K562 (cell line): Measurements from ENCODE around the gene PCCB. TPM values are rescaled to one million over a fixed set of nuclear protein-coding genes. Genes with fewer than 3 reads are reported as not detected.

ENCODE experiments used
- ATAC-seq: fragments of 200-7000 bp; cut with Tn5 transposase; 3 replicates; pipeline ENCODE4 v1.9.1; 2020; ENCODE audit warnings: moderate library complexity
- BruUV-seq: library from RNA; stranded (reverse); fragments of 400-500 nt; replicated peaks from 2 replicates; lab custom pipeline; 2021; lab: Mats Ljungman, UMichigan
- CTCF ChIA-PET: fragments of 300-600 bp; formaldehyde crosslinking; extraction: SDS; loops from one replicate; lab custom pipeline; 2021; ENCODE audit warnings: low intra/inter-chr PET ratio; lab: Yijun Ruan, JAX
- POLR2A ChIA-PET: fragments of 300-600, 350-650 bp; sonication (Branson Sonifier 250); formaldehyde crosslinking; extraction: SDS; loops from one replicate; lab custom pipeline; 2021; ENCODE audit warnings: antibody characterized with exemption, inconsistent platforms; lab: Yijun Ruan, JAX
- DNase-seq, 4 experiments: peaks; one replicate each; pipeline versions ENCODE4 v3.0.0 to v3.0.0-alpha.2; 2011 to 2018; ENCODE audit warnings: low spot score in 3 of 4, mixed read lengths in 3 of 4; ENCODE audit errors: extremely low read depth in 1 of 4
- FAIRE-seq: peaks from 2 replicates; lab custom pipeline; 2011; peaks lifted over from hg19 to GRCh38; lab: Jason Lieb, UNC
- H2AFZ ChIP-seq: 2 replicates; pipeline ENCODE4 v1.6.0; 2011; ENCODE audit warnings: low read depth, low read length, control low read depth, inconsistent platforms
- H3K27ac ChIP-seq: fragments of 200-600 bp; 3 replicates; pipeline ENCODE4 v1.8.0; 2011; ENCODE audit warnings: low read depth, mild to moderate bottlenecking, control low read depth, inconsistent platforms, low read length, moderate library complexity, mixed read lengths; ENCODE audit errors: extremely low read depth
- H3K27me3 ChIP-seq, 2 experiments: fragments of 300-600 bp in 1 of 2; 2 replicates in 1 of 2; 3 replicates in 1 of 2; pipeline versions ENCODE4 v1.6.0 to v1.8.0; 2011; ENCODE audit warnings: inconsistent platforms in 2 of 2, low read length in 2 of 2, mild to moderate bottlenecking in 1 of 2, mixed read lengths in 1 of 2, moderate library complexity in 1 of 2; ENCODE audit not compliant: control insufficient read depth in 2 of 2, insufficient read depth in 2 of 2
- H3K36me3 ChIP-seq: fragments of 300-600 bp; 3 replicates; pipeline ENCODE4 v1.8.0; 2011; ENCODE audit warnings: mild to moderate bottlenecking, low read length, inconsistent platforms; ENCODE audit not compliant: control insufficient read depth, insufficient read depth
- H3K4me1 ChIP-seq, 2 experiments: fragments of 200-600 bp in 1 of 2; replicated peaks in 1 of 2; 2 replicates in 1 of 2; 3 replicates in 1 of 2; pipeline versions ENCODE4 v1.5.1 to v1.8.0; 2011; ENCODE audit warnings: inconsistent platforms in 2 of 2, low read length in 2 of 2, mild to moderate bottlenecking in 1 of 2, mixed read lengths in 1 of 2, moderate library complexity in 1 of 2; ENCODE audit not compliant: control insufficient read depth in 2 of 2, insufficient read depth in 2 of 2
- H3K4me2 ChIP-seq: 2 replicates; pipeline ENCODE4 v1.6.1; 2011; ENCODE audit warnings: low read length, control low read depth, inconsistent platforms, mixed read lengths; ENCODE audit not compliant: insufficient read depth
- H3K4me3 ChIP-seq: fragments of 200-600 bp; sonication (generic), shearing (Covaris generic); 2 replicates; pipeline ENCODE4 v1.5.1; 2016; ENCODE audit warnings: control low read depth, inconsistent platforms
- H3K79me2 ChIP-seq: fragments of 200-600 bp; 3 replicates; pipeline ENCODE4 v1.8.0; 2011; ENCODE audit warnings: low read length, inconsistent platforms; ENCODE audit not compliant: control insufficient read depth, insufficient read depth
- H3K9ac ChIP-seq, 2 experiments: 2 replicates each; pipeline versions ENCODE4 v1.6.0 to v1.6.1; 2011; ENCODE audit warnings: low read depth in 2 of 2, low read length in 2 of 2, control low read depth in 1 of 2, inconsistent platforms in 1 of 2, mild to moderate bottlenecking in 1 of 2, mixed read lengths in 1 of 2; ENCODE audit not compliant: insufficient read depth in 1 of 2
- H3K9me1 ChIP-seq: one replicate; pipeline ENCODE4 v1.6.0; 2011; ENCODE audit warnings: inconsistent platforms, mild to moderate bottlenecking, low read length, moderate library complexity; ENCODE audit not compliant: control insufficient read depth, insufficient read depth
- H3K9me3 ChIP-seq: replicated peaks from 2 replicates; pipeline ENCODE4 v1.5.1; 2011; ENCODE audit warnings: low read depth, low read length, inconsistent platforms; ENCODE audit not compliant: control insufficient read depth, insufficient read depth
- H4K20me1 ChIP-seq: replicated peaks from 2 replicates; pipeline ENCODE4 v1.6.1; 2011; ENCODE audit warnings: low read length, inconsistent platforms, mixed read lengths; ENCODE audit not compliant: control insufficient read depth, insufficient read depth
- ARID2 ChIP-seq: fragments of 450-650 bp; IDR thresholded peaks from 2 replicates; pipeline ENCODE4 v1.6.1; 2017; ENCODE audit warnings: antibody characterized with exemption, mild to moderate bottlenecking
- ATF7 ChIP-seq: fragments of 450-650 bp; IDR thresholded peaks from 2 replicates; pipeline ENCODE4 v1.7.1; 2014; ENCODE audit warnings: mild to moderate bottlenecking, moderate library complexity
- FOXA1 ChIP-seq: fragments of 450-650 bp; IDR thresholded peaks from 2 replicates; pipeline ENCODE4 v1.6.1; 2016; ENCODE audit warnings: mild to moderate bottlenecking, borderline replicate concordance
- JUNB ChIP-seq: fragments of 450-650 bp; formaldehyde crosslinking; conservative IDR thresholded peaks from 2 replicates; pipeline ENCODE4 v1.4.0; 2020; ENCODE audit warnings: mild to moderate bottlenecking
- MEF2D ChIP-seq: conservative IDR thresholded peaks from 2 replicates; pipeline ENCODE4 v1.6.1; 2016; ENCODE audit warnings: low read depth, missing genetic modification characterization, missing compliant biosample characterization
- NCOA1 ChIP-seq: fragments of 450-650 bp; IDR thresholded peaks from 2 replicates; pipeline ENCODE4 v1.6.1; 2016; ENCODE audit warnings: low read depth
- NFYB ChIP-seq: IDR thresholded peaks from 2 replicates; pipeline ENCODE4 v1.6.1; 2011; ENCODE audit warnings: mild to moderate bottlenecking, moderate library complexity; ENCODE audit not compliant: insufficient read length; ENCODE audit errors: extremely low read depth
- PATZ1 ChIP-seq: fragments of 250-450 bp; sonication (Bioruptor Pico); IDR thresholded peaks from 2 replicates; pipeline ENCODE4 v1.5.0; 2020; ENCODE audit warnings: mild to moderate bottlenecking, borderline replicate concordance
- PCBP1 ChIP-seq: fragments of 200-400 bp; formaldehyde crosslinking; IDR thresholded peaks from 2 replicates; pipeline ENCODE4 v1.6.1; 2018; ENCODE audit warnings: mild to moderate bottlenecking, low read depth, low read length; ENCODE audit not compliant: poor library complexity, severe bottlenecking
- RBFOX2 ChIP-seq: fragments of 200-400 bp; formaldehyde crosslinking; IDR thresholded peaks from 2 replicates; pipeline ENCODE4 v1.6.1; 2017; ENCODE audit warnings: low read depth, mild to moderate bottlenecking, low read length, moderate library complexity
- SIN3B ChIP-seq: fragments of 450-650 bp; IDR thresholded peaks from 2 replicates; pipeline ENCODE4 v1.6.1; 2017; ENCODE audit warnings: low read depth, mild to moderate bottlenecking, moderate library complexity
- SMARCB1 ChIP-seq: IDR thresholded peaks from 2 replicates; pipeline ENCODE4 v1.6.1; 2011; ENCODE audit warnings: improper control_type of control experiment, low read depth; ENCODE audit not compliant: insufficient read length
- ZNF445 ChIP-seq: fragments of 250-450 bp; sonication (Bioruptor Pico); IDR thresholded peaks from 2 replicates; pipeline ENCODE4 v1.4.0; 2020; ENCODE audit warnings: low read depth, mild to moderate bottlenecking, moderate library complexity
- ZNF75A ChIP-seq: fragments of 450-650 bp; formaldehyde crosslinking; IDR thresholded peaks from 2 replicates; pipeline ENCODE4 v1.4.0; 2020; ENCODE audit warnings: mild to moderate bottlenecking
- ZNF785 ChIP-seq: fragments of 250-450 bp; sonication (Bioruptor Pico); IDR thresholded peaks from 2 replicates; pipeline ENCODE4 v1.4.0; 2020; ENCODE audit warnings: mild to moderate bottlenecking
- WGBS: fragments of 100-300 bp; shearing (Covaris generic); methylation state at CpG from one replicate; pipeline ENCODE4 v1.1.6; 2016; ENCODE audit warnings: low coverage, mixed read lengths; ENCODE audit not compliant: insufficient coverage; ENCODE audit errors: missing lambda C conversion rate; 5-methylcytosine and 5-hydroxymethylcytosine counted together
- in situ Hi-C: fragments of 300-500 bp; cut with MboI; formaldehyde crosslinking; loops from 4 replicates; pipeline ENCODE4 v1.15.0; 2018; ENCODE audit warnings: inconsistent platforms, mixed read lengths
- intact Hi-C: fragments of 100-400 bp; cut with micrococcal nuclease; formaldehyde crosslinking; loops from 2 replicates; pipeline ENCODE4 v1.14.2; 2022
- polyA plus RNA-seq, 8 experiments: library from polyadenylated mRNA; depleted of rRNA in 4 of 8; stranded (reverse) in 5 of 8; unstranded in 3 of 8; fragments of >200 nt; fragmentation: Nextera tagmentation in 2 of 8; fragmentation: Illumina TruSeq in 1 of 8; extraction: Ambion mirVana in 2 of 8; extraction: Trizol in 1 of 8; gene quantifications; 2 replicates each; pipeline versions ENCODE4 v1.2.1 to v1.2.3, GENCODE V29; 2011 to 2014; ENCODE audit warnings: inconsistent platforms in 1 of 8, missing spikeins in 1 of 8
- total RNA-seq, 7 experiments: library from RNA; depleted of rRNA in 6 of 7; stranded (reverse); fragments of >200 nt in 6 of 7; fragmentation: Illumina TruSeq in 2 of 7; extraction: Trizol in 2 of 7; gene quantifications; 2 replicates each; pipeline versions ENCODE4 v1.2.1 to v1.2.3, GENCODE V29; 2011 to 2021; ENCODE audit warnings: low replicate concordance in 1 of 7
- TF ChIP-seq, protein P1 (sequence below): fragments of 450-650 bp; IDR thresholded peaks from 2 replicates; pipeline ENCODE4 v1.6.1; 2017; ENCODE audit warnings: antibody characterized with exemption, mild to moderate bottlenecking

The PCCB gene
- total and polyA plus RNA-seq, 9 of the 15 experiments (the other 6 are each of a cell fraction or from before 2014, with no cell fraction given), result 69.5 to 173 (median 92.8) TPM

DNA sequence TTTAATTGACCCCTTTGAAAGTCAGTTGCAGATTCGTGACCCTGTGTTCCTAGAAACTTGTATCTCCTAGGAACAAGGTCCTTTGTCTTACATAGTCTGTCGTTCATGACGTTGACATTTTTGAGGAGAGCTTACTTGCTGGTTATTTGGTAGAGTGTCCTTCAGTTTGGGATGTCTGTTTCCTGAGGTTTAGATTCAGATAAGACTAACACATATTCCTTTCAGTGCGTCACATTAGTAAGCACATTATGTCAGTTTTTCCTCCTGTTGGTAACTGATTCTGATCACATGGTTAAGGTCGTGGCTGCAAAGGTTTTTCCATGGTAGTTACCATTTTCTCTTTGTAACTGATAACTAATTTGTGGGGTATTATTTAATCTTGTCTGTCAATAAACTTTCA is 80.8 kb downstream of the PCCB start (continued):
- TF ChIP-seq NCOA1 (peak; percentile 23; the same call in 1 of the 2 replicates), FOXA1 (no peak), ATF7 (peak; percentile 47; the same call in 1 of the 2 replicates), ZNF75A (CRISPR knock-in tag) (no peak)
- TF ChIP-seq, protein P1, sequence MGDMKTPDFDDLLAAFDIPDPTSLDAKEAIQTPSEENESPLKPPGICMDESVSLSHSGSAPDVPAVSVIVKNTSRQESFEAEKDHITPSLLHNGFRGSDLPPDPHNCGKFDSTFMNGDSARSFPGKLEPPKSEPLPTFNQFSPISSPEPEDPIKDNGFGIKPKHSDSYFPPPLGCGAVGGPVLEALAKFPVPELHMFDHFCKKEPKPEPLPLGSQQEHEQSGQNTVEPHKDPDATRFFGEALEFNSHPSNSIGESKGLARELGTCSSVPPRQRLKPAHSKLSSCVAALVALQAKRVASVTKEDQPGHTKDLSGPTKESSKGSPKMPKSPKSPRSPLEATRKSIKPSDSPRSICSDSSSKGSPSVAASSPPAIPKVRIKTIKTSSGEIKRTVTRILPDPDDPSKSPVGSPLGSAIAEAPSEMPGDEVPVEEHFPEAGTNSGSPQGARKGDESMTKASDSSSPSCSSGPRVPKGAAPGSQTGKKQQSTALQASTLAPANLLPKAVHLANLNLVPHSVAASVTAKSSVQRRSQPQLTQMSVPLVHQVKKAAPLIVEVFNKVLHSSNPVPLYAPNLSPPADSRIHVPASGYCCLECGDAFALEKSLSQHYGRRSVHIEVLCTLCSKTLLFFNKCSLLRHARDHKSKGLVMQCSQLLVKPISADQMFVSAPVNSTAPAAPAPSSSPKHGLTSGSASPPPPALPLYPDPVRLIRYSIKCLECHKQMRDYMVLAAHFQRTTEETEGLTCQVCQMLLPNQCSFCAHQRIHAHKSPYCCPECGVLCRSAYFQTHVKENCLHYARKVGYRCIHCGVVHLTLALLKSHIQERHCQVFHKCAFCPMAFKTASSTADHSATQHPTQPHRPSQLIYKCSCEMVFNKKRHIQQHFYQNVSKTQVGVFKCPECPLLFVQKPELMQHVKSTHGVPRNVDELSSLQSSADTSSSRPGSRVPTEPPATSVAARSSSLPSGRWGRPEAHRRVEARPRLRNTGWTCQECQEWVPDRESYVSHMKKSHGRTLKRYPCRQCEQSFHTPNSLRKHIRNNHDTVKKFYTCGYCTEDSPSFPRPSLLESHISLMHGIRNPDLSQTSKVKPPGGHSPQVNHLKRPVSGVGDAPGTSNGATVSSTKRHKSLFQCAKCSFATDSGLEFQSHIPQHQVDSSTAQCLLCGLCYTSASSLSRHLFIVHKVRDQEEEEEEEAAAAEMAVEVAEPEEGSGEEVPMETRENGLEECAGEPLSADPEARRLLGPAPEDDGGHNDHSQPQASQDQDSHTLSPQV, result 0 out of 2 replicates have a peak, but pooled peaks have one; percentile 30

DNA sequence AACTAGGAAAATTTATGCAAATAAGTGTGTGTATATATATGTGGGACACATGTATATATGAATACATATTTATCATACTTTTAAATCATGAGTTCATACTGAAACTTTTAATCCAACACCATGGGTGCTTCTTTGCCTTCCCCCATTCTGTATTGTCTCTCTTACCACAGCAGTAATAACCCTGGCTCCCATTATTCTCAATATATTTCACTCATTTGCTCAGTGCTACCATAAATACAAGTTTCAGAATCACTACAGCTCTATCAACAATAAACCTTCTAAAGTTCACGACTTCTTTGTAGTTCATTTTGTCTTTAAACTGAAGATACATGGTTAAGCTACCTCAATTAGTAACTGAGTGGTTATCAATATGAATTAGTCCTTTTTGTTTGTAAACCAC is 82.2 kb downstream of the PCCB start:
- H4K20me1 ChIP-seq, result no peaks in the 10 kb centered on the region
- H3K4me3 ChIP-seq, result no peak overlapping the region
- H3K79me2 ChIP-seq, result no peaks in the 10 kb centered on the region
- no peaks in the 10 kb centered on the region for H3K9me3 ChIP-seq
- BruUV-seq, result no TSS peak
- POLR2A ChIA-PET, result no interaction called here
- H3K9me1 ChIP-seq, result no peaks in the 10 kb centered on the region
- H3K36me3 ChIP-seq, result peaks cover 73% of the 10 kb centered on the region
- no peaks in the 10 kb centered on the region for H3K27me3 ChIP-seq
- 42% methylated on average over 1 of the region's 1 CpG for WGBS
- FAIRE-seq, result no peak
- H3K27ac ChIP-seq, result no peak overlapping the region
- DNase-seq, result no peak
- CTCF ChIA-PET, result no interaction called here
- ATAC-seq, result no peak
- in situ Hi-C loops, result no loop called here
- H3K4me1 ChIP-seq, result no peaks in the 10 kb centered on the region; a peak in 2 of 5 replicates
- intact Hi-C loops, result no loop called here
- H3K9ac ChIP-seq, result no peak overlapping the region
- H2AFZ ChIP-seq, result no peak overlapping the region
- H3K4me2 ChIP-seq, result no peak overlapping the region
- no peak for TF ChIP-seq SMARCB1
- TF ChIP-seq ARID2, result no peak
- TF ChIP-seq SIN3B, result no peak
- no peak for TF ChIP-seq JUNB (CRISPR knock-in tag)
- no peak for TF ChIP-seq NFYB
- no peak for TF ChIP-seq ZNF445
- TF ChIP-seq PCBP1, result no peak
- no peak for TF ChIP-seq PATZ1
- TF ChIP-seq MEF2D (tag), result no peak
- no peak for TF ChIP-seq ZNF785 (CRISPR knock-in tag)
- no peak for TF ChIP-seq RBFOX2
